HG02798 (cell line): ENCODE data around the gene MBD3.

Source experiments
- ATAC-seq: cut with Tn5 transposase; IDR thresholded peaks from one replicate; pipeline ENCODE4 v1.9.1; 2021; ENCODE audit warnings: mild to moderate bottlenecking; ENCODE audit not compliant: unreplicated experiment, poor library complexity

MBD3 gene

DNA sequence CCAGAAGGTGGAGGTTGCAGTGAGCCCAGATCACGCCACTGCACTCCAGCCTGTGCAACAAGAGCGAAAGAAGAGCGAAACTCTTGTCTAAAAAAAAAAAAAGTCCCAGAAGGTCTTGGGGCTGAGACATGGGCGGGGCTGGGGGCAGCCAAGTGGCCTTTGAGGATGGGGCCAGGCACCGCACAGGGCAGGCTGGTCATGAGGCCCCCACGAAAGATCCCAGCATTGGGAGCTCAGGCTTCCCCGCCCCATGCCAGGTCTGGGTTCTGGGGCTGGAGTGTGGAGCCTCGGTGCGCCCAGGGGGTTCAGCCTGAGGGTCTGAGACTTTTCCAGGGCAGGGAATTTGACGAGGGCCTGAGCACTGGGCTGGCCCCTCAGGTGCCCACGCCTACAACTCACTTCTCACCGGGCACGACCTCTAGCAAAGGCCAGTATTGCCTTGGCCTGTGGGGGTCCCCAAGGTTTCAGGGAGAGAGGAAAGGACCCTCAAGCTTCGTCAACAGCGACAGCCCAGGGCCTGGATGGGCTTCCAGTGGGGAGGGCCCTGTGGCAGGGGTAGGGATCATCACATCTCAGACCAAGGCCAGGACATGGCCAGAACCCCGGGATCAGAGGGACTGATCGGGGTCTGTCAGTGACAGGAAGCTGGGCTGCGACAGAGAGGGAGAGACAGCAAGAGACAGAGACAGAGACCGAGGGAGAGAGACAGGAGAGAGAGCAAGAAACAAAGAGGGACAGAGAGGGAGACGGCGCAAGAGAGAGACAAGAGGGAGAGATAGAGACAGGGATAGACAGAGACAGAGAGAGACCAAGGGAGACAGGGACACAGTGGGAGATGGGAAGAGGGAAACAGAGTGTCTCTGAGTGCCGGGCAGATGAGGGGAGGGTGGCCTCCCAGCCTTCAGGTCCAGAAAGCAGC, 17.1 kb downstream of the MBD3 start:
- ATAC-seq, result no peak

DNA sequence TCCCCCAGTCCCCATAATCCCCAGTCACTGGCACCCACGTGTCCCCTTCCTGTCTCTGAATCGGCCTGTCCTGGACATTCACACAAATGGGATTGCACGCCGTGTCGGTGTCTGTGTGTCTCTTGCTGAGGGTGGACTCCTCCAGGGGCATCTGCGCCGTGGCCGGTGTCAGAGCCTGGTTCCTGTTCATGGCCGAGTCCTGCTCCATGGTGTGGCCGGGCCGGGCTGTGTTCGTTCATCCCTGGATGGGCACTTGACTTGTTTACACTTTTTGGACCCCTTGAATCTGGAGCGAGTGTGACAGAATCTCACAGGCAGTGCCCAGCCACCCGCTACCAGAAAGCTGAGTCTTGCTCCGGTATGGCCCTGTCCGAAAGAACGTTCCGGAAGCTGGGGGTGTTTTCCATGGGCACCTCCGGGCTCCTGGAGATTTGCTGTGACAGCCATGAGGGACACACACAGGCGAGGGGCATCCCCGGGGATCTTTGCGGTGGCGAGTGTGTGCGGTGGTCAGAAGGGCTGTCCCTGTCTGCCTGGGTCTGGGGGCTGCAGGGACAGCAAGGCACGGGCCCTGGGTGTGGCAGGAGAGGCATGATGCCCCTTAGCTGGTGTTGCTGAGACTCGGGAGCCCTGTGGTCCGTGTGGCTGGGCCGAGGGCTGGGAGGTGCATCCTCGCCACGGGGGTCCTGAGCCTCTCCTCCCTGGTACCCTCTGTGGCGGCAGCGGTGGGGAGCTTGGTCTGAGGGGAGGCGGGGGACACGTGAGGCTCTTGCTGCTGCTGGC, 18.1 kb downstream of the MBD3 start:
- no peak for ATAC-seq

DNA sequence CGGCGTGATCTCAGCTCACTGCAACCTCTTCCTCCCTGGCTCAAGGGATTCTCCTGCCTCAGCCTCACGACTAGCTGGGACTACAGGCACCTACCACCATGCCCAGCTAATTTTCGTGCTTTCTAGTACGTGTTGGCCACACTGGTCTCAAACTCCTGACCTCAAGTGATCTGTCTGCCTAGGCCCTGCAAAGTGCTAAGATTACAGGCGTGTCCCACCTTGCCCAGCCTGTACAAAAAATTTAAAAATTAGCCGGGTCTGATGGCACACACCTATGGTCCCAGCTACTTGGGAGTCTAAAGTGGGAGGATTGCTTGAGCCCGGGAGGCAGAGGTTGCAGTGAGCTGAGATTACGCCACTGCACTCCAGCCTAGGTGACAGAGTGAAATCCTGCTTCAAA, 19.9 kb downstream of the MBD3 start:
- no peak for ATAC-seq

DNA sequence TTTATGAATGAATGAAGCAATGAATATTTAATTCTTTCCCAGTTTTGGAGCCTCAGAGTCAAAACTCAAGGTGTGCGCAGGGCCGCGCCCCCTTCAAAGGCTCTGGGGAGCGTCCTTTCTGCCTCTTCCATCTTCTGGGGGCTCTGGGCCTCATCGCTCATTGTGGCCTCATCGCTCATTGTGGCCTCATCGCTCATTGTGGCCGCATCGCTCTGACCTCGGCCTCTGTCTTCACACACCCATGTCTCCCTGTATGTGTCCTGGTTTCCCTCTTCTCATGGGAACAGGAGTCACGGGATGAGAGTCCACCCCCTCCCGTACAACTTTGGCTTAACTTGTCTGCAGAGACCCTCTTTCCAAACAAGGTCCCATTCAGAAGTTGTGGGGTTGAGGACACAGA, 21.3 kb downstream of the MBD3 start:
- no peak for ATAC-seq

DNA sequence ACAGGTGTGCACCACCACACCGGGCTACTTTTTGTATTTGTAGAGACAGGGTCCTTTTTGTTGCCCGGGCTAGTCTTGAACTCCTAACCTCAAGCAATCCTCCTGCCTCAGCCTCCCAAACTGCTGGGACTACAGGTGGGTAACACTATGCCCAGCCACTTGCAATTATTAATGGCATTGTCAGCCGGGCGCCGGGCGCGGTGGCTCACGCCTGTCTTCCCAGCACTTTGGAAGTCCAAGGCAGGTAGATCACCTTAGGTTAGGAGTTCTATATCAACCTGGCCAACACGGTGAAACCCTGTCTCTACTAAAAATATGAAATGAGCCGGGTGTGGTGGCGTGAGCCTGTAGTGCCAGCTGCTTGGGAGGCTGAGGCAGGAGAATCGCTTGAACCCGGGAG, 21.8 kb downstream of the MBD3 start:
- ATAC-seq, result no peak

DNA sequence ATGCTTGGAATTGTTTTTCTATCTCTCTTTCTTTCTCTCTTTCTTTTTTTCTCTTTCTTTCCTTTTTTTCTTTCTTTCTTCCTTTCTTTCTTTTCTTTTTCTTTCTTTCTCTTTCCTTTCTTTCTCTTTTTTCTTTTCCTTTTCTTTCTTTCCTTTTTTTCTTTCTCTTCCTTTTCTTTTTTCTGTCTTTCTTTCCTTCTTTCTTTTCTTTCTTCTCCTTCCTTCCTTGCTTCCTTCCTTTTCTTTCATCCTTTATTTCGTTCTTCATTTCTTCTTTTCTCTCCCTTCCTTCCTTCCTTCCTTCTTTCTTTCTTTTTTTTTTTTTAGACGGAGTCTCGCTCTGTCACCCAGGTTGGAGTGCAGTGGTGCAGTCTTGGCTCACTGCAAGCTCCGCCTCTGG, 22.7 kb downstream of the MBD3 start:
- no peak for ATAC-seq

DNA sequence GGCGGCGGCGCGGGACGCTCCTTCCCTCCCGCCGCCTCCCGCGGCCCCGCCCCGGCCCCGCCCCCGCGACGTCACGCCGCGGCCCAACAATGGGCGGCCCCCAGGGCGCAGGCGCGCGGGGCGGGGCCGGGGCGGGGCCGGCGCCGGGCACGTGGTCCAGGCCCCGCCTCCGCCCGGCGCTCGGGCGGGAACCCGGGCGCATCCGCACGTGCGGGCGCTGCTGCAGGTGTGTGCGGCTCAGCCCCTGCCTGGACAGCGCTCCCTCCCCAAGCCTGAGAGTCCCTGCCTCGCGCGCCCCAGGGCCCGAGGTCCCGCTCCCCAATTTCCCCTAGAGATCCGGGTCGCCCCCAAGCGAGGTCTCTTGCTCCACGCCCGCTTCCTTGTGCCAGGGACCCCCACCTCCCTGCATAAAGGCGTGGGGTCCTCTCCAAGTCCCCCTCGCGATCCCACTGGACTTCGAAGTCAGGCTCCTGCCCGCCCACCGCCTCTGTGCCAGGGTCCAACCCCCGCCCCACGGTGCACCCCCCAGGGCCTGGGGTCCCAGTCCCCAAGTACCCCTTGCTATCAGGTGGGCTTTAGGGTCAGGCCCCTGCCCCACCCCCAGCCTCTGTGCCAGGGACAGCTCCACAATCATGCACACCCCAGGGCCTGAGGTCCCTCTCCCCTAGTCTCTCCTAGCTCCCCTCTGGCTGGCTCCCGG, 24.2 kb downstream of the MBD3 start, which contains the start of gene MEX3D:
TSS of gene MEX3D (minus strand) at position 6 of the 700 bp plus-strand sequence. CDS start 267 bp downstream, outside the sequence.
- ATAC-seq, result peak; percentile 84

DNA sequence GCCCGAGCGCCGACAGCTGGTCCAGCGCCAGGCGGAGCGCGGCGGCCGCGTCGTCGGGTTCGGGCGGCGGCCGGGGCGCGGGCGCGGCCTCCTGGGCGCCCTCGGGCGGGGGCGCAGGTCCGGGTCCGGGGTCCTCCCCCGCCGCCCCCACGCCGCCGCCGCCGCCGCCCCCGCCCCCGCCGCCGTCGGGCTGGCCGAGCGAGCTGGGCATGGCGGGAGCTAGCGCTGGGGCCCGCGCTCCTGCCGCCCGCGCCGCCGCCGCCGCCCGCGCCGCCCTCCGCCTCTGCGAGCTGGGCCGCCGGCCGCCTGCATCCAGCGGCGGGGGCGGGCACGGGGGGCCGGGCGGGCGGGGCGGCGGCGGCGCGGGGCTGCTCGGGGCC, 24.8 kb downstream of the MBD3 start:
- no peak for ATAC-seq

DNA sequence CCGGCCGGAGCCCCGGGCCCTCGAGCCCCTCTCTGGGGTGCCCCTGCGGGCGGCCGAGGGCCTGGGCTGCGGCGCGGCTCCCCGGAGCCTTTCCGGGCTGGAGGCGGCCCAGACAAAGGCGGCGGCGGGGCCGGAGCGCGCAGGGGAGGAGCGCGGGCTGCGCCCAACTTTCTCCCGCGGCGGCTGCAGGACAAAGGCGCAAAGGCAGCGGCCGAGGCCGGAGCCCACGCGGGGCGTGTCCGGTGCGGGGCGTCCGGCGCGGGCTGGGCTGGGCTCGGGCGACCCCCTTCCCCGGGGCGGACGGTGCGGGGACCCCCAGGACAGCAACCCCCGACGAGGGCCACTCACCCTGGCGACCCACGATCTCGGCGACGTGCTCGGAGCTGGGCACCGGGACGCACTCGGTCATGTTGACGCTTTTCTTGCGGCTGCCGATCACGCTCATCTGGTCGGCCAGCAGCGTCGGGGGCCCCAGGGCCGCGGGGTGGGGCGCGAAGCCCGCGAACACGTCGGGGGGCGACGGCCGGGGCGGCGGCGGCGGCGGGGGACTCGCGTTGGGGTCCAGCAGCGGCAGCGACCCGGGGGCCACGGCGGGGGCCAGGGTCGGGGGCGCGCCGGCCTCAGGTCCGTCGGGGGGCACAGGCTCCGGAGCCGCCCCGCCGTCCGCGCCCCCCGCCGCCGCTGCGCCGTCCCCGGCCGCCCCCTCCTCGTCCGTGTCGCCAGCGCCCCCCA, 25.4 kb downstream of the MBD3 start:
- no peak for ATAC-seq

DNA sequence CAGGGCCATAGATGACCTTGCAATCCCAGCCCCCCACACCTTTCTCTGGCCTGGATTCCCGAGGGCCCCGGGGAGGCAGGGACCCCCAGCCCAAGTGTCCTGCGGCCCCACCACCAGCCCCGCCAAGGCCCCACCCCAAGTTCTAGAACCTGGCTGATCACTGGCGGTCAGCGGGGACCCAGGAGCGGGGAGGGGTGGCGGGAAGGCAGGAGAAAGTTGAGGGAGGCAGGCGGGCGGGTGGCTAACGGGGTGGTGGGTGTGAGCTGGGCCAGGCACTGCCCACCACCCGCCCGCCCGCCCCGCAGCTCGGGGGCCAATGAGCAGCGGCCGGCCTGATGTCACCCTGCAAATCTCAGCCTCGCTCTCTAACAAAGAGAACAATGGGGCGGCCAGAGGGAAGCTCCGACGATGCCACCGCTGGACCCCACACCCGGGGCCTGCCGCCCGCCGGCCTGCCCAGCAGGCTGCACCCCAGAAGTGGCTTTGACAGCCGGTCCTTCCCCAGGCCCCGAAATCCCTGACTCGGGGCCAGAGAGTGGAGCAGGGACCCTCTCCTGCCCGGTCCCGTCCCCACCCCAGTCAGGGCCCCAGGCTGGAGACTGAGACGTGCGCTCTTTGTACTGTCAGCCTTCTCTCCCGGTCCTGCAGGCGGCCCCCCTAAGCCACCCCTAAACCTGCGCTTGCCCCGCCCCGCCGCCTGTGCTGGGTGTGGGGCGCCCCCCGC, 26.1 kb downstream of the MBD3 start:
- ATAC-seq, result no peak

DNA sequence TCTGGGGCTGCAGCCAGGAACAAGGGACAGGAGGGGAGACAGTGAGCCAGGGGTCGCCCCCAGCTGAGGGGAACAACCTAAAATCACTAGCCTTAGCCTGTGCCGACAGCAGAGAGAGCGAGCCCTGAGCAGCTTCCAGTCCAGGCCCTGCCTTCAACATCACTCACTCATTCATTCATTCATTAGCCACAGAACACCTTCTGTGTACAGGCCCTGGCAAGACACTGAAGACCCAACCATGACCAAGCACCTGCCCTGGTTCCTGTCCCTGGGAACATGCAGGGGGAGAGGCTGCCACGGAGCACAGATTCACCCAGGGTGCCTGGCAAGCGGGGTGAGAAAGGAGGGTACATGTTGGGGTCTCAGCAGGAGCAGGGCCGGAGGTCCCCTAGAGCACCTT, 29.4 kb downstream of the MBD3 start:
- ATAC-seq, result no peak

DNA sequence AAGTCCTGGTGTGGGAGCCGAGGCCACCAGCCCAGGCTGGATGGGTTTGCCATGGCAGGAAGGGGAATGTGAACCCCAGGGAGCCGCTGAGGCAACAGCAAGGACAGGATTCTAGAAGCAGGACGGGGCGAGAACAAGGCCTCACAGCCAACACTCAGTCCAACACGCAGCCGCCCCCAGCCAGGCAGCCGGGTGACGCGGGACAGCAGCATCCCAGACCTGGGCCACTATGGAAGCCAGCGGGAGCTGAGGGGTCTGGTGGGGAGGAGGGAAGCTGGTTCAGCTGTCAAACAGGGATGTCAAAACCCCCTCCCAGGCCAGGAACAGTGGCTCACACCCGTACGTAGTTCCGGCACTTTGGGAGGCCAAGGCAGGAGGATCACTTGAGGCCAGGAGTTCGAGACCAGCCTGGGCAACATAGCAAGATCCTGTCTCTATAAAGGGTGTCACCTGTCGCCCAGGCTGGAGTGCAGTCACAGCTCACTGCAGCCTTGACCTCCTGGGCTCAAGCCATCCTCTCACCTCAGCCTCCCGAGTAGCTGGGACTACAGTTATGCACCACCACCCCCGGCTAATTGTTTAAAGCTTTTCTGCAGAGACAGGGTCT, 31.3 kb downstream of the MBD3 start:
- no peak for ATAC-seq

DNA sequence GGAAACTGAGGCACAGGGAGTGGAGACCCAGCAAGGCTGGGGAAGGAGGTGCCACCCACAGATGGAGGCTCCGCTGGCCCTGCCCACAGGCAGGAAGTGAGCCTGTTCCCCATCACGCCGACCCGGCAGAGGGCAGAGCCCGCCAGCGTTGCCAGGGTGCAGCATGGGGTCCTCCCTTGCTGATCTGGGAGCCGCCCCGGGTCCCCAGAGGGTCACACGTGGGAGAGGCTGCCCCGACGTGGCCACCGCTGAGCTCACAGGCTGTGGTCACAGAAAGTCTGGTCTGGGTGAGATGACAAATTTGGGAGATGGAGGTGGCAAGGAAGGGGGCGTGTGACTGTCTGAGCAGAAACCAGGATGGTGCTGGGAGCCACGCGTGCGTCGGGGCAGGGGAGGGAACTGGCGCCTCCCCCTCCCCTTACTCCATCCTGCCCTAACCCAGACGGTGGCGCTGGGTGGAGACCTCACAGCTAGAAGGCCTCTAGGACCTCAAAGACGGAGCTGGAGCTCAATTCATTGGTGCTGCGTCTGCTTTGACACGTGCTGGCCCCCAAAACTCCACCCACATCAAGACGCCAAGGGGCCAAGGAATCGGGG, 32.3 kb downstream of the MBD3 start:
- ATAC-seq, result no peak

DNA sequence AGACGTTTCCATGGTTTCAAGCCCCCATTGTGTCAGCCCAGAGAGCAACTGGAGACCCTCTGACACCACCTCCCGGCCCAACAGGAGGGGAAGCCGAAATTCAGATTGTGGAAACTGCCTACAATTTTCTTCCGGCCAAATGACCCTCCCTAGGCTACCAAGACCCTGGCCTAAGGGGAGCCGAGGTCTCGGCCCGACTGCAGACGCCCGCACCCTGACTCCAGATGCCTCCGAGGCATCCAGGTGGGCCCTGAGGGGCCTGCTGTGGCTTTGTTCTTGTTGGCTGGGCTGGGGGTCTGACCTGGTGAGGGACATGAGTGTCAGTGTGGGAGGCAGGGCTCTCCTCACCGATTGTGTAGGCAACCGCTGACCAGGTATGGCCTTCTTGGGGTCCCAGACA, 34.1 kb downstream of the MBD3 start:
- no peak for ATAC-seq

DNA sequence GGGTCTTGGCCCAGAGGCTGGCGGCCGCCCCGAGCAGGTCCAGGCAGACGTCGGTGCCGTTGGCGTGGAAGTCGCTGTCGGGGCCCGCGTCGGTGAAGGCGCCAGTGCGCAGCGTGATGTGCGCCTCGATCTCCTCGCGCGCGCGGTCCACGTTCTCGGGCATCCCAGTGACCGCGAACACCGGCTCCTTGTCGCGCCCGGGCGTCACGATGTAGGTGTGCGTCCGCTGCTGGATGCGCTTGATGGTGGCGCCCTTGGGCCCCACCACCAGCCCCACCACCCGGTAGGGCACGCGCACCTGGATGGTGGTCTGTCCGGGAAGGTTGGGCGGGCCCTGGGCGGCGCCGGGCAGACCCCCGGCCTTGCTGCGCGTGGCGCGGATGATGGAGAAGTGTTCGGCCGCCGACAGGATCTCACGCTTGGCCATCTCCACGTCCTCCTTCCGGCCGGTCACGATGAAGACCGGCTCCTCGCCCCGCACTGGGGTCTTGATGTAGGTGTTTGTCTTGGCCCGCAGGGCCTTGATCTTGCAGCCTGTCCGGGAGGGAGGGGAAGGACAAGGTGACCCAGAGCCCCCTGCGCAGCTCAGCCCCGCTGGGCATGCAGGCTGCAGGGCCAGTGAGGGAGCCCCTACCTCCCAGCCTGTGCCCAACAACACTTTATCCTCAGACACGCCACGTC, 36.1 kb downstream of the MBD3 start:
- ATAC-seq, result no peak

DNA sequence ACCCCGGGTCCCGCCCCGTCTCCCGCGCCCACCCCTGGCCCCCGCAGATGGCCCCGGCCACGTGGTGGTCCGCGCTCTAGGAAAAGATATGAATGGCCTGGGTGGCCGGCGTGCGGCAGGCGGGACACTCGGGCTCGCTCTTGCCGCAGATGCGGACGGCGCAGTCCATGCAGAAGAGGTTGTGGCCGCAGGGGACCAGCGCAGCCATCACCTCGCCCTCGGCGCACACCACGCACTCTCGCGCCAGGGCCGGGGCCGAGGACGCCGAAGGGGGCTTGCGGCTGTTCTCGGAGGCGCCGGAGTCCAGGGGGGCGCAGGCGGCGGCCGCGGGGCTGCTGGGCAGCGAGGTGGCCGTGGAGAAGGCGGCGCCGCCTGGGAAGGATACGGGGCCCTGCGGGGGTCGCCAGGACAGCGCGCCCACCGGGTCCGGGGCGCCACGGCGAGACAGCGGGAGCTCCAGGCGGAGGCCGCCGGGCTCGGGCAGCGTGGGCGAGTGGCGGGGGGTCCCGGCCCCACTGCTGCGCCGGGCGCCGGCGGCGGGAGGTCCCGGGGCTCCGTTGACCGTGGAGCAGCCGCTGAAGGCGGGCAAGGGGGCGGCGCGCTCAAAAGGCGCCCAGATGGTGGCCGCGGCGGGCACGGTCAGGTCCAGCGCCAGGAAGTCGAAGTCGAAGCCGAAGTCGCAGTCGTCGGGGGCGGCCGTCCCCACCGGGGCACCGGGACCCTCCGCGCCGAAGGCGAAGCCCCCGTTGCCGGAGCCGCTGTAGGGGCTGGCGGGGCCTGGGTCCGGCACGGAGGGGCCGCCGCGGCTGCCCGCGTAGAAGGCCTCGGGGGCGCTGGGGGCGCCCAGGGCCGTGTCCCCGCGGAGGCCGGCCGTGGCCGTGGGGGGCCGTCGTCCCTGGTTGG, 36.9 kb downstream of the MBD3 start:
- no peak for ATAC-seq

DNA sequence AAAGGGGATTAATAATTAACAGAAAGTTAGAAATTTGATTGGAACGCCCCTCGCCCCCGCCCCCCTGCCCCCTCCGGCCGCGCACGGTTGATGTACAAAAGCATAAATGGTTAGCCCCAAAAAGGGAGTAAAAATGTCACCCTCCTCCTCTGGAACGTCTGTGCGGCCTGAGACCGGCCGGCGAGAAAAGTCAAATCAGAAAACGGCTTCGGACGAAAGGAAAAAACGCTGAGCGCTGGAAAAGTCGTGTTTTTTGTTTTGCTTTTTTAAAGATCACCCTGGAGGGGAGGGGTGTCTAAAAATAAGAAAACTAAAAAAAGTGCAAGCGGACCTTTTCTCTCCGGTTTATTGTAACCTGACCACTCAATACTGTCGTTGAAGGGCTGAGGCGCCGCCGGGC, 37.7 kb downstream of the MBD3 start:
- ATAC-seq, result no peak
